ENCODE measurements around the gene ALDH6A1. TPM values are rescaled to one million over a fixed set of nuclear protein-coding genes. Genes with fewer than 3 reads are reported as not detected.

The ALDH6A1 gene
- total RNA-seq, 1 donor from 2014 or later, result 7.9 TPM

DNA sequence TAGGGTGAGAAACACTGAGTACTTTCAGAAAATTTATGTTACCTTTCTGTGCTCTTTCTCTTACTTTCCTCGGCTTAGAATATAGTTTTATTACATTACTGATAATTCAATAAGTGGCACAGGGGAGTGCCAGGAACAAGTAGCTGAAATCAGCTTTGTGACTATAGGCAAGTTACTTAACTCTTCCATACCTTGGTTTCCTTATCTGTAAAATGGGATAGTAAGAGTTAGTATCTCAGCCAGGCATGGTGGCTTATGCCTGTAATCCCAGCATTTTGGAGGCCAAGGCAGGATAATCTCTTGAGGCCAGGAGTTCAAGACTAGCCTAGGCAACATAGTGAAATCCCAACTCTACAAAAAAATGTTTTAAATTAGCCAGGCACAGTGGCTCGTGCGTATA, 49.7 kb downstream of the ALDH6A1 start:
- H3K4me3 ChIP-seq (ENCODE audit: low read depth, low read length), result no peak overlapping the region
- TF ChIP-seq, protein P1, sequence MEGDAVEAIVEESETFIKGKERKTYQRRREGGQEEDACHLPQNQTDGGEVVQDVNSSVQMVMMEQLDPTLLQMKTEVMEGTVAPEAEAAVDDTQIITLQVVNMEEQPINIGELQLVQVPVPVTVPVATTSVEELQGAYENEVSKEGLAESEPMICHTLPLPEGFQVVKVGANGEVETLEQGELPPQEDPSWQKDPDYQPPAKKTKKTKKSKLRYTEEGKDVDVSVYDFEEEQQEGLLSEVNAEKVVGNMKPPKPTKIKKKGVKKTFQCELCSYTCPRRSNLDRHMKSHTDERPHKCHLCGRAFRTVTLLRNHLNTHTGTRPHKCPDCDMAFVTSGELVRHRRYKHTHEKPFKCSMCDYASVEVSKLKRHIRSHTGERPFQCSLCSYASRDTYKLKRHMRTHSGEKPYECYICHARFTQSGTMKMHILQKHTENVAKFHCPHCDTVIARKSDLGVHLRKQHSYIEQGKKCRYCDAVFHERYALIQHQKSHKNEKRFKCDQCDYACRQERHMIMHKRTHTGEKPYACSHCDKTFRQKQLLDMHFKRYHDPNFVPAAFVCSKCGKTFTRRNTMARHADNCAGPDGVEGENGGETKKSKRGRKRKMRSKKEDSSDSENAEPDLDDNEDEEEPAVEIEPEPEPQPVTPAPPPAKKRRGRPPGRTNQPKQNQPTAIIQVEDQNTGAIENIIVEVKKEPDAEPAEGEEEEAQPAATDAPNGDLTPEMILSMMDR (conservative IDR thresholded peaks at IDR 0.05; ENCODE audit: low read depth, low read length), result no peak
- DNase-seq (ENCODE audit: low read depth), result no peak

- TF ChIP-seq, protein P1 (conservative IDR thresholded peaks at IDR 0.05; ENCODE audit: low read depth, low read length), result no peak
- H3K4me3 ChIP-seq (ENCODE audit: low read depth, low read length), result no peak overlapping the region
- no peak for DNase-seq (ENCODE audit: low read depth)
Observed at GRCh38 chr14:74029136-74029535, 55.1 kb downstream of the ALDH6A1 start.

GRCh38 chr14:74022346-74022745, 61.9 kb downstream of the ALDH6A1 start:
- no peak overlapping the region for H3K4me3 ChIP-seq (ENCODE audit: low read depth, low read length)
- TF ChIP-seq, protein P1 (conservative IDR thresholded peaks at IDR 0.05; ENCODE audit: low read depth, low read length), result no peak
- no peak for DNase-seq (ENCODE audit: low read depth)

DNA sequence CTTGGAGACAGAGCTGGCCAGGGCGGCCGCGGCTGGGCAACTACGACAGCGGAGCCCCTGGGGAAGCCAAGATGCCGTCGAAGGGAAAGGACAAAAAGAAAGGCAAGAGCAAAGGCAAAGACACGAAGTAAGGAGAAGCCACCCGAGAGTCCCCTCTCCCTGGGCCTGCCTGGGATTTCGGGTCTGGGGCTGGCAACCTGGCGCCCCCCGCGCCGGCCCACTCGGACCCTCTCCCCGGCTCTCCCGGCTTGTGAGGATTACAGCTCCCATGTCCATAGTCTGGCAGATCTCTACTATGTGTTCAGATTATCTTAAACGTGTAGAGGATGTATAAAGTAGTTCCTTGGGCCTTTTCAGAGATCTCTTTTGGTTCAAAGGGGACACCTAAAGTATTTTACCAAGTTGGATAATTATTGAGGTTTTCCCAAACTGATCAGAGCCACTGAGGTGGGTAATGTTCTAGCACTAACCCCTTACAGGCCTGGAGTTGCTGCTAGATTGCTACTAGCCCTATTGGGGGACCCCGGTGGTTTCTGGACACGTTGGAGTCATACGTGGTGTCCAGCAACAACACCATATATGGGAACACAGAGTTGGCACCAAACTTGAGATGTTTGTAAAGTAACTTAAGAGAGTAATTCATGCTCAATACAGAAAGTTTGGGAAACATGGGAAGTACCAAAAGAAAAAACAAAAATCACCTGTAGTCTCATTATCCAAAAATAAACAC, 64.7 kb downstream of the ALDH6A1 start:
- no peak for DNase-seq (ENCODE audit: low read depth)
- peak overlapping the region; percentile 96 for H3K4me3 ChIP-seq (ENCODE audit: low read depth, low read length)
- TF ChIP-seq, protein P1 (conservative IDR thresholded peaks at IDR 0.05; ENCODE audit: low read depth, low read length), result no peak

DNA sequence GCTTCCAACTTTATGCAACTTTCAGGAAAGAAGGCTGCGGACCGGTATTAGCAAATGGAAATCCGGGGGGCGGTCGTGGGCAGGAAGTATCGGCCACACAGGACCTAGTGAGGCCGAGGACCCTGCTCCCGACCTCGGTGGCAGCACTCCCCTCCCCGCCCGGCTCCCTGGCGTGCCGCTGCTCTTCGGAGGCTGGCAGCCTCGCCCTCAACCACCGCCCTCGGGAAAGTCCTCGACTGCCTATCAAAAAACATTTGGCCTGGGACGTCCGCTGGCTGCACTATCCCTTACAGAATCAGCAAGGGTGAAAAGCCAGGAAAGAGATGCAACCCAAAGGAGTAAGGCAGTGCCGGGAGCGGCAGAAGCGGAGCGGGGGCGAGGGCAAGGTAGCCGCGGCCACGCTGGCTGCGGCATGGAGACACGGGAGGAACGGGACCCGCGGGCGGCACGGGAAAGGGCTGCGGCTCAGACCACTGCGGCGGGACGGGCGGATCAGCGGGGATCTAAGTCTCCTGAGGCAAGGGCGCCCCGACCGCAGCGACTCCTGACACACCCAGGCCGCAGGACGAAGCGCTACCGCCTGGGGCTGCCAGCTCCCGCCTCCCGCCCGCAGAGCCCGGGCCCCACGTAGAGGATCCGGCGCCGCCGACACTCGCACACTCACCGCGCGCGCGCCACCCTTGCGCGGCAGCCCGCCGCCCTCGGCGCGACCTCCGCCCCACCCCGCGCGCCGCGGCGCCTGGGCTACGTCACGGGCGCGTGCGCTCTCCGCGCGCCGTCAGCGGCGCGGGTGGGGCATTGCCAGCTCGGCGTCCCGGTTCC, 65.5 kb downstream of the ALDH6A1 start, which contains the start of the genes BBOF1 and ENTPD5:
Gene BBOF1, plus strand, starts transcription at position 764 of the 822 bp plus-strand sequence. CDS start 130 bp downstream, outside the sequence.
Gene ENTPD5, minus strand, starts transcription at position 703 of the 822 bp plus-strand sequence. CDS start 31,186 bp downstream, outside the sequence.
- DNase-seq (ENCODE audit: low read depth), result no peak
- peak within 1 kb of the TSS; percentile 96 for H3K4me3 ChIP-seq (ENCODE audit: low read depth, low read length)
- TF ChIP-seq, protein P1 (conservative IDR thresholded peaks at IDR 0.05; ENCODE audit: low read depth, low read length), result no peak

DNA sequence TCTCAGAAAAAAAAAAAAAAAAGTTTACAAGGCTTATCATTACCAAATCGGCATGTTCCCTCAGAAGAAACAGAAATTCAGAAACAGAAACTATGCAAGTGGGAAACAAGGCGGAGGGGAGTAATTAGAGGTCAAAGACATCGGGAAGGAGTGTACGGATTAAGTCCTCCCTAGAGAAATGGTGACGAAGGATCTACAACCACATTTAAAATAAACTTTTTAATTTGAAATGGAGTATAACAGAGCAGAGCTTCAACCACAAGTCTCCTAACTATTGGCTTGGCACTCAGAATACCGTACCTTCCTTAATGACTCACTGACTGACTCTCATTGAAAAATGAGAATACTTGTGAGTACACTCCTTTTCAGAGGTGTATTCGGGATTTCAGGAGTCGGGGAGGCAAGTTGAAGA, 66.1 kb downstream of the ALDH6A1 start:
- TF ChIP-seq, protein P1 (conservative IDR thresholded peaks at IDR 0.05; ENCODE audit: low read depth, low read length), result no peak
- peak overlapping the region; percentile 96 for H3K4me3 ChIP-seq (ENCODE audit: low read depth, low read length)
- DNase-seq (ENCODE audit: low read depth), result peak; percentile 76

Measured in epithelial cell of proximal tubule (primary cell).